HepG2 (cell line): ENCODE data around the gene DCAF7.

Experiments
- ATF7-NPFF ChIP-seq: sonication (generic); formaldehyde crosslinking; IDR thresholded peaks from 2 replicates; pipeline ENCODE4 v1.8.1; 2023; ENCODE audit warnings: mild to moderate bottlenecking, low read depth, missing genetic modification reagents, moderate library complexity
- EZH2 ChIP-seq: conservative IDR thresholded peaks from 2 replicates; pipeline ENCODE4 v1.6.1; 2012; ENCODE audit warnings: mild to moderate bottlenecking, low read depth, low read length, moderate library complexity
- FOXP4 ChIP-seq: sonication (generic); formaldehyde crosslinking; IDR thresholded peaks from 2 replicates; pipeline ENCODE4 v1.4.0; 2020; ENCODE audit warnings: missing genetic modification reagents
- JUND ChIP-seq: sonication (generic); formaldehyde crosslinking; IDR thresholded peaks from 2 replicates; pipeline ENCODE4 v1.8.0; 2022; ENCODE audit warnings: mild to moderate bottlenecking, missing genetic modification reagents
- RAD21 ChIP-seq: fragments of 450-650 bp; formaldehyde crosslinking; IDR thresholded peaks from 2 replicates; pipeline ENCODE4 v1.5.0; 2020; ENCODE audit warnings: mild to moderate bottlenecking
- SMAD1 ChIP-seq: sonication (generic); formaldehyde crosslinking; IDR thresholded peaks from 2 replicates; pipeline ENCODE4 v1.4.0; 2020; ENCODE audit warnings: missing genetic modification reagents, low read depth, mild to moderate bottlenecking, borderline replicate concordance
- ZFP36 ChIP-seq: fragments of 150-350 bp; IDR thresholded peaks from 2 replicates; pipeline ENCODE4 v1.6.1; 2018; ENCODE audit warnings: borderline replicate concordance, low read length, low read depth; ENCODE audit not compliant: partially characterized antibody
- ZFP62 ChIP-seq: sonication (generic); formaldehyde crosslinking; IDR thresholded peaks from 2 replicates; pipeline ENCODE4 v1.4.0; 2020; ENCODE audit warnings: missing genetic modification reagents
- ZNF432 ChIP-seq: sonication (generic); formaldehyde crosslinking; IDR thresholded peaks from 2 replicates; pipeline ENCODE4 v1.5.0; 2020; ENCODE audit warnings: missing genetic modification reagents, mild to moderate bottlenecking, borderline replicate concordance

GRCh38 chr17:63611354-63611753 is 61.1 kb downstream of the DCAF7 start:
- TF ChIP-seq JUND (CRISPR knock-in tag) (no peak), ZFP62 (CRISPR knock-in tag) (no peak), RAD21 (CRISPR knock-in tag) (no peak), SMAD1 (CRISPR knock-in tag) (no peak), ATF7-NPFF (CRISPR knock-in tag) (no peak), ZNF432 (CRISPR knock-in tag) (no peak), ZFP36 (no peak), FOXP4 (CRISPR knock-in tag) (no peak), EZH2 (no peak)
